Tibial nerve (tissue), 4 donors: ENCODE results near the gene OBSCN. TPM values are rescaled to one million over a fixed set of nuclear protein-coding genes. Genes with fewer than 3 reads are reported as not detected.

Source experiments
- DNase-seq, 2 donors: peaks; one replicate each; pipeline ENCODE4 v3.0.0-alpha.2; 2019; ENCODE audit warnings: low spot score in 2 of 2
- H3K27ac ChIP-seq, 4 donors: fragments of 200-600 bp; sonication (generic) in 3 of 4; one replicate each; pipeline ENCODE4 v1.5.1; 2017 to 2019; ENCODE audit warnings: mild to moderate bottlenecking in 1 of 4
- H3K27me3 ChIP-seq, 2 donors: fragments of 200-600 bp; sonication (generic) in 1 of 2; one replicate each; pipeline versions ENCODE4 v1.5.1 to v1.6.0; 2017 to 2019
- H3K36me3 ChIP-seq, 3 donors: fragments of 200-600 bp; sonication (generic); one replicate each; pipeline ENCODE4 v1.5.1; 2018 to 2019
- H3K4me1 ChIP-seq, 4 donors: fragments of 200-600 bp; sonication (generic) in 3 of 4; one replicate each; pipeline ENCODE4 v1.5.1; 2017 to 2019
- H3K4me3 ChIP-seq, 4 donors: fragments of 200-600 bp; sonication (generic) in 3 of 4; one replicate each; pipeline ENCODE4 v1.5.1; 2017 to 2019; ENCODE audit warnings: mild to moderate bottlenecking in 1 of 4, moderate library complexity in 1 of 4
- H3K9me3 ChIP-seq, 4 donors: fragments of 200-600 bp; sonication (generic) in 3 of 4; one replicate each; pipeline ENCODE4 v1.5.1; 2017 to 2019
- EP300 ChIP-seq, 2 donors: sonication (generic); formaldehyde crosslinking; IDR thresholded peaks; one replicate each; pipeline ENCODE4 v1.6.1; 2017; ENCODE audit warnings: antibody characterized with exemption in 2 of 2, mild to moderate bottlenecking in 1 of 2
- POLR2A ChIP-seq, 2 donors: fragments of 450-650 bp; IDR thresholded peaks; one replicate each; pipeline ENCODE4 v1.6.1; 2017; ENCODE audit warnings: antibody characterized with exemption in 2 of 2, mild to moderate bottlenecking in 2 of 2, moderate library complexity in 2 of 2
- WGBS, 2 donors: methylation state at CpG; one replicate each; pipeline ENCODE4 v1.1.5; 2018; 5-methylcytosine and 5-hydroxymethylcytosine counted together
- total RNA-seq, 4 donors: library from RNA; depleted of rRNA; stranded (reverse); fragments of >200 nt; gene quantifications; one replicate each; pipeline ENCODE4 v1.1.0, GENCODE V29; 2016
- TF ChIP-seq, protein P1 (sequence below), 5 experiments: fragments of 200-600 bp in 3 of 5; fragments of 450-650 bp in 2 of 5; sonication (generic) in 3 of 5; IDR thresholded peaks; one replicate each; pipeline ENCODE4 v1.5.1; 2016 to 2019; ENCODE audit warnings: antibody characterized with exemption in 5 of 5, mild to moderate bottlenecking in 3 of 5, moderate library complexity in 2 of 5

The OBSCN gene
- total RNA-seq, 4 donors from 2014 or later: 8.5 to 22.6 (median 19.0) TPM

GRCh38 chr1:228198977-228199590, 8.8 kb upstream of the OBSCN start:
- no peak overlapping the region for H3K27ac ChIP-seq
- no peak for TF ChIP-seq EP300 (IDR thresholded peaks at IDR 0.05)
- TF ChIP-seq POLR2A (IDR thresholded peaks at IDR 0.05): no peak
- TF ChIP-seq, protein P1, sequence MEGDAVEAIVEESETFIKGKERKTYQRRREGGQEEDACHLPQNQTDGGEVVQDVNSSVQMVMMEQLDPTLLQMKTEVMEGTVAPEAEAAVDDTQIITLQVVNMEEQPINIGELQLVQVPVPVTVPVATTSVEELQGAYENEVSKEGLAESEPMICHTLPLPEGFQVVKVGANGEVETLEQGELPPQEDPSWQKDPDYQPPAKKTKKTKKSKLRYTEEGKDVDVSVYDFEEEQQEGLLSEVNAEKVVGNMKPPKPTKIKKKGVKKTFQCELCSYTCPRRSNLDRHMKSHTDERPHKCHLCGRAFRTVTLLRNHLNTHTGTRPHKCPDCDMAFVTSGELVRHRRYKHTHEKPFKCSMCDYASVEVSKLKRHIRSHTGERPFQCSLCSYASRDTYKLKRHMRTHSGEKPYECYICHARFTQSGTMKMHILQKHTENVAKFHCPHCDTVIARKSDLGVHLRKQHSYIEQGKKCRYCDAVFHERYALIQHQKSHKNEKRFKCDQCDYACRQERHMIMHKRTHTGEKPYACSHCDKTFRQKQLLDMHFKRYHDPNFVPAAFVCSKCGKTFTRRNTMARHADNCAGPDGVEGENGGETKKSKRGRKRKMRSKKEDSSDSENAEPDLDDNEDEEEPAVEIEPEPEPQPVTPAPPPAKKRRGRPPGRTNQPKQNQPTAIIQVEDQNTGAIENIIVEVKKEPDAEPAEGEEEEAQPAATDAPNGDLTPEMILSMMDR (IDR thresholded peaks at IDR 0.05): no peak
- H3K4me3 ChIP-seq: no peak overlapping the region
- peaks cover 0 to 21% (median 7%) of the 10 kb centered on the region in 4 donors for H3K9me3 ChIP-seq
- no peaks in the 10 kb centered on the region for H3K4me1 ChIP-seq
- 70 to 78% methylated on average over 2 of the region's 2 CpGs for WGBS, 2 donors
- DNase-seq: no peak
- H3K27me3 ChIP-seq: no peaks in the 10 kb centered on the region
- H3K36me3 ChIP-seq: peaks cover 0 to 56% (median 0%) of the 10 kb centered on the region in 3 donors

DNA sequence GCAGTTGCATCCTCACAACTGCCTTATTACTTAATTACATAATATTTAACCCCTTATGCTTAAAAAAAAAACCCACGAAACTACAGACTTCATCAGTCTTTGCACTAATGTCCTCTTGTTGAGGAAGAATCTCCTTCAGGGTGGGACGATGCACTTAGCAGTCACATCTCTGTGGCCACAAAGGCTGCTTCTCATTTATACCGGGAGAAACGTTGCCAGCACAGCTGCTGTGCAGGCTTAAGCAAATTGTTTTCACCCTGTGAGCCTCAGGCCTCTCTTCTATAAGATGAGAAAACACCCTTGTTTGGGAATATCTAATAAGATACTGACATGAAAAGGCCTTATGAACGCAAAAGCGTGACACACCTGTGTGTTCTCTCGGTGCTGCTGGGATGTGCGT, 2.9 kb upstream of the OBSCN start:
- WGBS, 2 donors: 46 to 49% methylated on average over 8 of the region's 8 CpGs
- TF ChIP-seq, protein P1 (IDR thresholded peaks at IDR 0.05): no peak
- TF ChIP-seq POLR2A (IDR thresholded peaks at IDR 0.05) (no peak), EP300 (IDR thresholded peaks at IDR 0.05) (no peak)
- DNase-seq: no peak
- peaks cover 0 to 4% (median 0%) of the 10 kb centered on the region in 4 donors for H3K9me3 ChIP-seq
- H3K4me3 ChIP-seq: no peak overlapping the region
- no peak overlapping the region for H3K27ac ChIP-seq
- peaks cover 0 to 13% (median 0%) of the 10 kb centered on the region in 3 donors for H3K36me3 ChIP-seq
- H3K27me3 ChIP-seq: peaks cover 0 to 16% of the 10 kb centered on the region in 2 donors
- H3K4me1 ChIP-seq: no peaks in the 10 kb centered on the region

- TF ChIP-seq, protein P1 (IDR thresholded peaks at IDR 0.05): no peak
- no peak for TF ChIP-seq EP300 (IDR thresholded peaks at IDR 0.05)
- WGBS, 2 donors: 50 to 59% methylated on average over 8 to 11 of the region's 15 CpGs
Observed at GRCh38 chr1:228205526-228206436, 2.1 kb upstream of the OBSCN start.

GRCh38 chr1:228206582-228207351, 1.1 kb upstream of the OBSCN start:
- Histone ChIP-seq H3K9me3 (no peaks in the 10 kb centered on the region), H3K27ac (no peak overlapping the region)

More at GRCh38 chr1:228205526-228206436, 2.1 kb upstream of the OBSCN start:
- DNase-seq: no peak
- H3K4me3 ChIP-seq: no peak overlapping the region
- H3K4me1 ChIP-seq: no peaks in the 10 kb centered on the region
- H3K36me3 ChIP-seq: peaks cover 0 to 5% (median 0%) of the 10 kb centered on the region in 3 donors
- no peaks in the 10 kb centered on the region for H3K9me3 ChIP-seq
- H3K27me3 ChIP-seq: peaks cover 0 to 16% of the 10 kb centered on the region in 2 donors
- H3K27ac ChIP-seq: no peak overlapping the region

More at GRCh38 chr1:228206582-228207351, 1.1 kb upstream of the OBSCN start:
- TF ChIP-seq POLR2A (IDR thresholded peaks at IDR 0.05): no peak
- TF ChIP-seq EP300 (IDR thresholded peaks at IDR 0.05): no peak
- TF ChIP-seq, protein P1 (IDR thresholded peaks at IDR 0.05): no peak
- DNase-seq: no peak
- WGBS, 2 donors: 56 to 65% methylated on average over 11 to 14 of the region's 16 CpGs
- H3K36me3 ChIP-seq: no peaks in the 10 kb centered on the region
- H3K27me3 ChIP-seq: peaks cover 0 to 16% of the 10 kb centered on the region in 2 donors
- no peak overlapping the region for H3K4me3 ChIP-seq
- H3K4me1 ChIP-seq: no peaks in the 10 kb centered on the region
